GM23338 (cell line): ENCODE data around the gene KLHL26. TPM values are rescaled to one million over a fixed set of nuclear protein-coding genes. Genes with fewer than 3 reads are reported as not detected.

Source experiments
- ATAC-seq: fragments of 200-7000 bp; cut with Tn5 transposase; 3 replicates; pipeline ENCODE4 v1.9.1; 2020
- DNase-seq: peaks from one replicate; pipeline ENCODE4 v3.0.0-alpha.2; 2015; ENCODE audit warnings: low spot score
- H2AFZ ChIP-seq: fragments of 200-600 bp; sonication (generic); 2 replicates; pipeline ENCODE4 v1.8.0; 2016; ENCODE audit warnings: antibody characterized with exemption, mild to moderate bottlenecking, moderate library complexity
- H3F3A ChIP-seq: fragments of 200-600 bp; sonication (generic); replicated peaks from 2 replicates; pipeline ENCODE4 v1.8.0; 2017; ENCODE audit warnings: antibody characterized with exemption, mixed run types, low read depth
- H3K27ac ChIP-seq: fragments of 200-600 bp; sonication (generic); 2 replicates; pipeline ENCODE4 v1.6.1; 2016; ENCODE audit warnings: low read depth
- H3K27me3 ChIP-seq: fragments of 200-600 bp; sonication (generic); 2 replicates; pipeline ENCODE4 v1.8.0; 2016; ENCODE audit warnings: mild to moderate bottlenecking, mixed run types, moderate library complexity; ENCODE audit not compliant: insufficient read depth
- H3K36me3 ChIP-seq: fragments of 200-600 bp; sonication (generic); 2 replicates; pipeline ENCODE4 v1.8.0; 2016; ENCODE audit warnings: mild to moderate bottlenecking; ENCODE audit not compliant: insufficient read depth
- H3K4me1 ChIP-seq: fragments of 200-600 bp; sonication (generic); 2 replicates; pipeline ENCODE4 v1.8.0; 2016; ENCODE audit warnings: mild to moderate bottlenecking, moderate library complexity; ENCODE audit not compliant: insufficient read depth
- H3K4me2 ChIP-seq: fragments of 200-600 bp; sonication (generic); 2 replicates; pipeline ENCODE4 v1.7.1; 2017; ENCODE audit warnings: mixed run types
- H3K4me3 ChIP-seq: fragments of 200-600 bp; sonication (generic); 2 replicates; pipeline ENCODE4 v1.6.1; 2016; ENCODE audit warnings: mixed run types
- H3K79me2 ChIP-seq: fragments of 200-600 bp; sonication (generic); replicated peaks from 2 replicates; pipeline ENCODE4 v1.8.0; 2017; ENCODE audit warnings: mild to moderate bottlenecking; ENCODE audit not compliant: insufficient read depth
- H3K9me2 ChIP-seq: fragments of 200-600 bp; sonication (generic); 2 replicates; pipeline ENCODE4 v1.8.0; 2017; ENCODE audit not compliant: insufficient read depth
- H4K20me1 ChIP-seq: fragments of 200-600 bp; sonication (generic); replicated peaks from 2 replicates; pipeline ENCODE4 v1.8.0; 2017; ENCODE audit warnings: mild to moderate bottlenecking; ENCODE audit not compliant: insufficient read depth
- H3K27ac Mint-ChIP-seq: 2 replicates; pipeline ENCODE4 v1.8.0; 2020; ENCODE audit warnings: inconsistent platforms, mild to moderate bottlenecking, moderate library complexity, mixed read lengths
- H3K27me3 Mint-ChIP-seq: 3 replicates; pipeline ENCODE4 v1.8.0; 2022; ENCODE audit warnings: low read depth, mild to moderate bottlenecking, moderate library complexity, mixed read lengths, inconsistent platforms; ENCODE audit not compliant: insufficient read depth, poor library complexity
- H3K36me3 Mint-ChIP-seq: 3 replicates; pipeline ENCODE4 v1.8.0; 2021; ENCODE audit warnings: low read depth, mild to moderate bottlenecking, inconsistent platforms, moderate library complexity, mixed read lengths
- H3K4me1 Mint-ChIP-seq: 3 replicates; pipeline ENCODE4 v1.8.0; 2020; ENCODE audit warnings: mild to moderate bottlenecking, inconsistent platforms, mixed read lengths
- H3K4me3 Mint-ChIP-seq: 3 replicates; pipeline ENCODE4 v1.8.0; 2021; ENCODE audit warnings: moderate library complexity, mild to moderate bottlenecking, inconsistent platforms, mixed read lengths
- H3K9me3 Mint-ChIP-seq: 3 replicates; pipeline ENCODE4 v1.8.0; 2020; ENCODE audit warnings: moderate library complexity, mild to moderate bottlenecking, inconsistent platforms, mixed read lengths
- CREB1 ChIP-seq: fragments of 250-450 bp; sonication (Bioruptor Pico); IDR thresholded peaks from 2 replicates; pipeline ENCODE4 v1.5.0; 2020; ENCODE audit warnings: low read depth, mild to moderate bottlenecking, moderate library complexity
- EZH2 ChIP-seq: fragments of 200-600 bp; sonication (generic); IDR thresholded peaks from one replicate; pipeline ENCODE4 v1.8.0; 2017; ENCODE audit warnings: antibody characterized with exemption, mild to moderate bottlenecking, low read depth; ENCODE audit not compliant: unreplicated experiment
- EZH2phosphoT487 ChIP-seq: fragments of 200-600 bp; sonication (generic); IDR thresholded peaks from one replicate; pipeline ENCODE4 v1.8.1; 2018; ENCODE audit warnings: antibody characterized with exemption; ENCODE audit not compliant: unreplicated experiment
- JUNB ChIP-seq: IDR thresholded peaks from one replicate; pipeline ENCODE4 v1.6.1; 2016; ENCODE audit warnings: antibody characterized with exemption; ENCODE audit not compliant: unreplicated experiment
- NANOG ChIP-seq: IDR thresholded peaks from 2 replicates; pipeline ENCODE4 v1.6.1; 2016; ENCODE audit warnings: antibody characterized with exemption, borderline replicate concordance
- POLR2AphosphoS5 ChIP-seq: IDR thresholded peaks from 2 replicates; pipeline ENCODE4 v1.6.1; 2016; ENCODE audit warnings: antibody characterized with exemption, low read depth
- STAT1 ChIP-seq: IDR thresholded peaks from one replicate; pipeline ENCODE4 v1.6.1; 2016; ENCODE audit warnings: antibody characterized with exemption; ENCODE audit not compliant: unreplicated experiment
- ZNF114 ChIP-seq: fragments of 250-450 bp; sonication (Bioruptor Pico); IDR thresholded peaks from 2 replicates; pipeline ENCODE4 v1.5.0; 2020; ENCODE audit warnings: mild to moderate bottlenecking, moderate library complexity
- ZNF331 ChIP-seq: fragments of 250-450 bp; sonication (Bioruptor Pico); IDR thresholded peaks from 2 replicates; pipeline ENCODE4 v1.5.0; 2020; ENCODE audit warnings: low read depth, mild to moderate bottlenecking, moderate library complexity
- polyA plus RNA-seq: library from polyadenylated mRNA; unstranded; fragments of >200 nt; fragmentation: Nextera tagmentation; extraction: Ambion mirVana; gene quantifications from 2 replicates; pipeline ENCODE4 v1.2.1, GENCODE V29; 2016
- total RNA-seq: library from RNA; depleted of rRNA; stranded (reverse); fragments of >200 nt; shearing (Covaris generic); gene quantifications from 2 replicates; pipeline ENCODE4 v1.2.3, GENCODE V29; 2014
- TF ChIP-seq, protein P1 (sequence below), 2 experiments: fragments of 200-600 bp in 1 of 2; sonication (generic) in 1 of 2; conservative IDR thresholded peaks; 2 replicates each; pipeline versions ENCODE4 v1.5.1 to v1.6.1; 2016 to 2017; ENCODE audit warnings: antibody characterized with exemption in 2 of 2, low read depth in 2 of 2, mild to moderate bottlenecking in 2 of 2, moderate library complexity in 1 of 2
- TF ChIP-seq, protein P2 (sequence below): fragments of 250-450 bp; sonication (Bioruptor Pico); IDR thresholded peaks from 2 replicates; pipeline ENCODE4 v1.5.0; 2020; ENCODE audit warnings: mild to moderate bottlenecking, moderate library complexity
- TF ChIP-seq, protein P3 (sequence below): IDR thresholded peaks from one replicate; pipeline ENCODE4 v1.6.1; 2018; ENCODE audit warnings: antibody characterized with exemption; ENCODE audit not compliant: unreplicated experiment
- TF ChIP-seq, protein P4 (sequence below): IDR thresholded peaks from 2 replicates; pipeline ENCODE4 v1.6.1; 2016; ENCODE audit warnings: antibody characterized with exemption

The KLHL26 gene
- total and polyA plus RNA-seq, 2 experiments from 2014 or later = 3.6 to 11.2 TPM

DNA sequence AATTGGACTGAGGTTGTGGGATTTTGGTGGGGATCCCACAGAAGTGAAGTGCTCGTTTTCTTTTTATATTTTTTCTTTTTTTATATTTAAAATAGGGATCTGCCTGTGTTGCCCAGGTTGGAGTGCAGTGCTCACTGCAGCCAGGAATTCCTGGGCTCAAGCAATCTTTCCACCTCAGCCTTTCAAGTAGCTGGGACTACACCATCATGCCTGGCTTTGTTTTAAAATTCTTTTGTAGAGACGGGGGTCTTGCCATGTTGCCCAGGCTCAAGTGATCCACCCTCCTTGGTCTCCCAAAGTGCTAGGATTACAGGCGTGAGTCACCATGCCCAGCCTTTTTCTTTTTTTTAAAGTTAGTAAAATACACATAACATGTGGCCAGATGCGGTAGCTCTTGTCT, 67.2 kb downstream of the KLHL26 start:
- Histone ChIP-seq H3K4me2 (no peak overlapping the region), H2AFZ (no peak overlapping the region), H4K20me1 (peaks cover 57% of the 10 kb centered on the region), H3K4me1 (peaks cover 24% of the 10 kb centered on the region), H3K9me2 (no peaks in the 10 kb centered on the region), H3K27me3 (no peaks in the 10 kb centered on the region), H3K4me3 (no peak overlapping the region), H3K79me2 (peaks cover 46% of the 10 kb centered on the region), H3K36me3 (no peaks in the 10 kb centered on the region), H3F3A (peaks cover 20% of the 10 kb centered on the region), H3K27ac (no peak overlapping the region)
- Mint-ChIP-seq H3K9me3 (no peaks in the 10 kb centered on the region), H3K27ac (no peak overlapping the region), H3K4me1 (peaks cover 35% of the 10 kb centered on the region), H3K4me3 (no peak overlapping the region), H3K27me3 (peaks cover 21% of the 10 kb centered on the region), H3K36me3 (no peaks in the 10 kb centered on the region)
- no peak for ATAC-seq
- DNase-seq = no peak
- TF ChIP-seq POLR2AphosphoS5 = no peak
- TF ChIP-seq CREB1 (CRISPR knock-in tag) = no peak
- TF ChIP-seq ZNF114 (CRISPR knock-in tag) = no peak
- TF ChIP-seq, protein P1, sequence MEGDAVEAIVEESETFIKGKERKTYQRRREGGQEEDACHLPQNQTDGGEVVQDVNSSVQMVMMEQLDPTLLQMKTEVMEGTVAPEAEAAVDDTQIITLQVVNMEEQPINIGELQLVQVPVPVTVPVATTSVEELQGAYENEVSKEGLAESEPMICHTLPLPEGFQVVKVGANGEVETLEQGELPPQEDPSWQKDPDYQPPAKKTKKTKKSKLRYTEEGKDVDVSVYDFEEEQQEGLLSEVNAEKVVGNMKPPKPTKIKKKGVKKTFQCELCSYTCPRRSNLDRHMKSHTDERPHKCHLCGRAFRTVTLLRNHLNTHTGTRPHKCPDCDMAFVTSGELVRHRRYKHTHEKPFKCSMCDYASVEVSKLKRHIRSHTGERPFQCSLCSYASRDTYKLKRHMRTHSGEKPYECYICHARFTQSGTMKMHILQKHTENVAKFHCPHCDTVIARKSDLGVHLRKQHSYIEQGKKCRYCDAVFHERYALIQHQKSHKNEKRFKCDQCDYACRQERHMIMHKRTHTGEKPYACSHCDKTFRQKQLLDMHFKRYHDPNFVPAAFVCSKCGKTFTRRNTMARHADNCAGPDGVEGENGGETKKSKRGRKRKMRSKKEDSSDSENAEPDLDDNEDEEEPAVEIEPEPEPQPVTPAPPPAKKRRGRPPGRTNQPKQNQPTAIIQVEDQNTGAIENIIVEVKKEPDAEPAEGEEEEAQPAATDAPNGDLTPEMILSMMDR (conservative IDR thresholded peaks at IDR 0.05; ENCODE audit: low read depth in 2 of 2) = no peak
- TF ChIP-seq, protein P2, sequence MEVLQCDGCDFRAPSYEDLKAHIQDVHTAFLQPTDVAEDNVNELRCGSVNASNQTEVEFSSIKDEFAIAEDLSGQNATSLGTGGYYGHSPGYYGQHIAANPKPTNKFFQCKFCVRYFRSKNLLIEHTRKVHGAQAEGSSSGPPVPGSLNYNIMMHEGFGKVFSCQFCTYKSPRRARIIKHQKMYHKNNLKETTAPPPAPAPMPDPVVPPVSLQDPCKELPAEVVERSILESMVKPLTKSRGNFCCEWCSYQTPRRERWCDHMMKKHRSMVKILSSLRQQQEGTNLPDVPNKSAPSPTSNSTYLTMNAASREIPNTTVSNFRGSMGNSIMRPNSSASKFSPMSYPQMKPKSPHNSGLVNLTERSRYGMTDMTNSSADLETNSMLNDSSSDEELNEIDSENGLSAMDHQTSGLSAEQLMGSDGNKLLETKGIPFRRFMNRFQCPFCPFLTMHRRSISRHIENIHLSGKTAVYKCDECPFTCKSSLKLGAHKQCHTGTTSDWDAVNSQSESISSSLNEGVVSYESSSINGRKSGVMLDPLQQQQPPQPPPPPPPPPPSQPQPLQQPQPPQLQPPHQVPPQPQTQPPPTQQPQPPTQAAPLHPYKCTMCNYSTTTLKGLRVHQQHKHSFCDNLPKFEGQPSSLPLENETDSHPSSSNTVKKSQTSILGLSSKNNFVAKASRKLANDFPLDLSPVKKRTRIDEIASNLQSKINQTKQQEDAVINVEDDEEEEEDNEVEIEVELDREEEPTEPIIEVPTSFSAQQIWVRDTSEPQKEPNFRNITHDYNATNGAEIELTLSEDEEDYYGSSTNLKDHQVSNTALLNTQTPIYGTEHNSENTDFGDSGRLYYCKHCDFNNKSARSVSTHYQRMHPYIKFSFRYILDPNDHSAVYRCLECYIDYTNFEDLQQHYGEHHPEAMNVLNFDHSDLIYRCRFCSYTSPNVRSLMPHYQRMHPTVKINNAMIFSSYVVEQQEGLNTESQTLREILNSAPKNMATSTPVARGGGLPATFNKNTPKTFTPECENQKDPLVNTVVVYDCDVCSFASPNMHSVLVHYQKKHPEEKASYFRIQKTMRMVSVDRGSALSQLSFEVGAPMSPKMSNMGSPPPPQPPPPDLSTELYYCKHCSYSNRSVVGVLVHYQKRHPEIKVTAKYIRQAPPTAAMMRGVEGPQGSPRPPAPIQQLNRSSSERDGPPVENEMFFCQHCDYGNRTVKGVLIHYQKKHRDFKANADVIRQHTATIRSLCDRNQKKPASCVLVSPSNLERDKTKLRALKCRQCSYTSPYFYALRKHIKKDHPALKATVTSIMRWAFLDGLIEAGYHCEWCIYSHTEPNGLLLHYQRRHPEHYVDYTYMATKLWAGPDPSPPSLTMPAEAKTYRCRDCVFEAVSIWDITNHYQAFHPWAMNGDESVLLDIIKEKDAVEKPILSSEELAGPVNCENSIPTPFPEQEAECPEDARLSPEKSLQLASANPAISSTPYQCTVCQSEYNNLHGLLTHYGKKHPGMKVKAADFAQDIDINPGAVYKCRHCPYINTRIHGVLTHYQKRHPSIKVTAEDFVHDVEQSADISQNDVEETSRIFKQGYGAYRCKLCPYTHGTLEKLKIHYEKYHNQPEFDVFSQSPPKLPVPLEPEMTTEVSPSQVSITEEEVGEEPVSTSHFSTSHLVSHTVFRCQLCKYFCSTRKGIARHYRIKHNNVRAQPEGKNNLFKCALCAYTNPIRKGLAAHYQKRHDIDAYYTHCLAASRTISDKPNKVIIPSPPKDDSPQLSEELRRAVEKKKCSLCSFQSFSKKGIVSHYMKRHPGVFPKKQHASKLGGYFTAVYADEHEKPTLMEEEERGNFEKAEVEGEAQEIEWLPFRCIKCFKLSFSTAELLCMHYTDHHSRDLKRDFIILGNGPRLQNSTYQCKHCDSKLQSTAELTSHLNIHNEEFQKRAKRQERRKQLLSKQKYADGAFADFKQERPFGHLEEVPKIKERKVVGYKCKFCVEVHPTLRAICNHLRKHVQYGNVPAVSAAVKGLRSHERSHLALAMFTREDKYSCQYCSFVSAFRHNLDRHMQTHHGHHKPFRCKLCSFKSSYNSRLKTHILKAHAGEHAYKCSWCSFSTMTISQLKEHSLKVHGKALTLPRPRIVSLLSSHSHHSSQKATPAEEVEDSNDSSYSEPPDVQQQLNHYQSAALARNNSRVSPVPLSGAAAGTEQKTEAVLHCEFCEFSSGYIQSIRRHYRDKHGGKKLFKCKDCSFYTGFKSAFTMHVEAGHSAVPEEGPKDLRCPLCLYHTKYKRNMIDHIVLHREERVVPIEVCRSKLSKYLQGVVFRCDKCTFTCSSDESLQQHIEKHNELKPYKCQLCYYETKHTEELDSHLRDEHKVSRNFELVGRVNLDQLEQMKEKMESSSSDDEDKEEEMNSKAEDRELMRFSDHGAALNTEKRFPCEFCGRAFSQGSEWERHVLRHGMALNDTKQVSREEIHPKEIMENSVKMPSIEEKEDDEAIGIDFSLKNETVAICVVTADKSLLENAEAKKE = no peak
- TF ChIP-seq, protein P3, sequence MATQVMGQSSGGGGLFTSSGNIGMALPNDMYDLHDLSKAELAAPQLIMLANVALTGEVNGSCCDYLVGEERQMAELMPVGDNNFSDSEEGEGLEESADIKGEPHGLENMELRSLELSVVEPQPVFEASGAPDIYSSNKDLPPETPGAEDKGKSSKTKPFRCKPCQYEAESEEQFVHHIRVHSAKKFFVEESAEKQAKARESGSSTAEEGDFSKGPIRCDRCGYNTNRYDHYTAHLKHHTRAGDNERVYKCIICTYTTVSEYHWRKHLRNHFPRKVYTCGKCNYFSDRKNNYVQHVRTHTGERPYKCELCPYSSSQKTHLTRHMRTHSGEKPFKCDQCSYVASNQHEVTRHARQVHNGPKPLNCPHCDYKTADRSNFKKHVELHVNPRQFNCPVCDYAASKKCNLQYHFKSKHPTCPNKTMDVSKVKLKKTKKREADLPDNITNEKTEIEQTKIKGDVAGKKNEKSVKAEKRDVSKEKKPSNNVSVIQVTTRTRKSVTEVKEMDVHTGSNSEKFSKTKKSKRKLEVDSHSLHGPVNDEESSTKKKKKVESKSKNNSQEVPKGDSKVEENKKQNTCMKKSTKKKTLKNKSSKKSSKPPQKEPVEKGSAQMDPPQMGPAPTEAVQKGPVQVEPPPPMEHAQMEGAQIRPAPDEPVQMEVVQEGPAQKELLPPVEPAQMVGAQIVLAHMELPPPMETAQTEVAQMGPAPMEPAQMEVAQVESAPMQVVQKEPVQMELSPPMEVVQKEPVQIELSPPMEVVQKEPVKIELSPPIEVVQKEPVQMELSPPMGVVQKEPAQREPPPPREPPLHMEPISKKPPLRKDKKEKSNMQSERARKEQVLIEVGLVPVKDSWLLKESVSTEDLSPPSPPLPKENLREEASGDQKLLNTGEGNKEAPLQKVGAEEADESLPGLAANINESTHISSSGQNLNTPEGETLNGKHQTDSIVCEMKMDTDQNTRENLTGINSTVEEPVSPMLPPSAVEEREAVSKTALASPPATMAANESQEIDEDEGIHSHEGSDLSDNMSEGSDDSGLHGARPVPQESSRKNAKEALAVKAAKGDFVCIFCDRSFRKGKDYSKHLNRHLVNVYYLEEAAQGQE = no peak
- no peak for TF ChIP-seq EZH2
- no peak for TF ChIP-seq NANOG
- TF ChIP-seq EZH2phosphoT487 = no peak
- TF ChIP-seq, protein P4, sequence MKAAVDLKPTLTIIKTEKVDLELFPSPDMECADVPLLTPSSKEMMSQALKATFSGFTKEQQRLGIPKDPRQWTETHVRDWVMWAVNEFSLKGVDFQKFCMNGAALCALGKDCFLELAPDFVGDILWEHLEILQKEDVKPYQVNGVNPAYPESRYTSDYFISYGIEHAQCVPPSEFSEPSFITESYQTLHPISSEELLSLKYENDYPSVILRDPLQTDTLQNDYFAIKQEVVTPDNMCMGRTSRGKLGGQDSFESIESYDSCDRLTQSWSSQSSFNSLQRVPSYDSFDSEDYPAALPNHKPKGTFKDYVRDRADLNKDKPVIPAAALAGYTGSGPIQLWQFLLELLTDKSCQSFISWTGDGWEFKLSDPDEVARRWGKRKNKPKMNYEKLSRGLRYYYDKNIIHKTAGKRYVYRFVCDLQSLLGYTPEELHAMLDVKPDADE = no peak
- TF ChIP-seq JUNB = no peak
- TF ChIP-seq STAT1 = no peak
- TF ChIP-seq ZNF331 (CRISPR knock-in tag) = no peak
